HFFc6 (cell line): Measurements from ENCODE around the gene SAC3D1. TPM values are rescaled to one million over a fixed set of nuclear protein-coding genes. Genes with fewer than 3 reads are reported as not detected.

Source experiments
- DNase-seq: peaks from one replicate; pipeline ENCODE4 v3.0.0-alpha.2; 2018
- H3K27ac Mint-ChIP-seq: 2 replicates; pipeline ENCODE4 v1.8.0; 2020; ENCODE audit warnings: mild to moderate bottlenecking, mixed read lengths
- H3K27me3 Mint-ChIP-seq: 2 replicates; pipeline ENCODE4 v1.8.0; 2021; ENCODE audit warnings: mild to moderate bottlenecking, moderate library complexity, mixed read lengths; ENCODE audit not compliant: insufficient read depth
- H3K36me3 Mint-ChIP-seq: 2 replicates; pipeline ENCODE4 v1.8.0; 2021; ENCODE audit warnings: low read depth, mixed read lengths
- H3K4me1 Mint-ChIP-seq: 2 replicates; pipeline ENCODE4 v1.8.0; 2020; ENCODE audit warnings: low read depth, mixed read lengths
- H3K4me3 Mint-ChIP-seq: 2 replicates; pipeline ENCODE4 v1.8.0; 2020; ENCODE audit warnings: mild to moderate bottlenecking, moderate library complexity, mixed read lengths
- H3K9me3 Mint-ChIP-seq: 2 replicates; pipeline ENCODE4 v1.8.0; 2020; ENCODE audit warnings: mild to moderate bottlenecking, mixed read lengths
- CTCF ChIP-seq: fragments of 200-600 bp; sonication (generic); IDR thresholded peaks from 2 replicates; pipeline ENCODE4 v1.5.0; 2021; ENCODE audit warnings: antibody characterized with exemption, mild to moderate bottlenecking
- total RNA-seq, 6 experiments: library from RNA; stranded (reverse); fragmentation: NEBNext Ultra II Directional; extraction: Animal tissue kit (Norgen Biotek cat#: 25700); gene quantifications; 2 replicates in 1 of 6; 3 replicates in 5 of 6; pipeline ENCODE4 v1.2.3, GENCODE V29; 2021

Gene SAC3D1
- total RNA-seq, 6 experiments from 2014 or later = 15.3 to 21.5 (median 18.0) TPM

DNA sequence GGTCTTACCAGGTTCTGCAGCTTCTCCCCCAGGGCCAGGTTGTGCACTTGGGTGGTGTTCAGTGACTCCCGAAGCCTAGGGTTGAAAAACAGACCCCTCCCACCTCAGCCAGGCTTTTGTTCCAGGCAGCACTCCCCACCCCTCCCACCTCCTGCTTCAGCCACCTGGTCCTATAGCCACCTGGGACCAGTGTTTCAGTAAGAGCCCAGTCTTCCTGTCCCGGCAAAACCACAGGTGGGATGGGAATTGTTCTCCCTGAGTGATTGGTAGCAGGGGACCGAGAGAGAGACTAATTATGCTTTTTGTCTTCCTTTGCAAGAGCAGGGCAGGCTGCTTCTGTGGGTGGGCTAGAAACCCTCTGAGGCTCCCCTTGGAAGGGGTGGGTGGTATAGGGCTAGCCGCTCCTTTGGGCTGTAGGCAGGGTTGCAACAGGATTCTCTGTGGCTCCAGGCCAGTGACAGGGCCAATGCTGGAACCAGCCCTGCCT lies 25.8 kb downstream of the SAC3D1 start:
- Mint-ChIP-seq H3K9me3 (no peaks in the 10 kb centered on the region), H3K4me1 (no peaks in the 10 kb centered on the region), H3K4me3 (no peak overlapping the region), H3K36me3 (no peaks in the 10 kb centered on the region), H3K27me3 (no peaks in the 10 kb centered on the region; the same call in 1 of the 2 replicates), H3K27ac (no peak overlapping the region)
- no peak for DNase-seq
- no peak for TF ChIP-seq CTCF

- Mint-ChIP-seq H3K27ac (no peak overlapping the region), H3K4me1 (no peaks in the 10 kb centered on the region), H3K9me3 (no peaks in the 10 kb centered on the region), H3K27me3 (no peaks in the 10 kb centered on the region; the same call in 1 of the 2 replicates), H3K4me3 (no peak overlapping the region), H3K36me3 (no peaks in the 10 kb centered on the region)
- no peak for DNase-seq
- TF ChIP-seq CTCF = no peak
Measured at GRCh38 chr11:65067446-65067845, 26.4 kb downstream of the SAC3D1 start.

DNA sequence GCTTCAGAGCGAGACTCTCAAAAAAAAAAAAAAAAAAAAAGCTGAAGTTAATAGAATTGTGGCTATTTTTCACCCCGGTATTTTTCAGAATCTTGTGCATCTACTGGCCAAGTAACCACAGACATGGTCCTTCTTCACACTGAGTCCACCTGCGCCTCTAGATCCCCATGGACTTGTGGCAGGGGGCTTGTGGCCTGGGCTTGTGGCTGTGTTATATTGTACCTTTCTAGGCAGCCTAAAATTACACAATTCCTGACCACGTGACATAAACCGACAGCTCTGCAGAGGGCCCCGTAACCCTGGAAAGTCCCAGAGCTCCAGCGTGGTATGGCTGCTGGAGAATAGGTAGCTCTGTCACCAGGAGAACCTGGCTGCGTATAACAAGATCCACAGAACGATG lies 28.2 kb downstream of the SAC3D1 start:
- DNase-seq = no peak
- H3K27me3 Mint-ChIP-seq = peaks cover 2% of the 10 kb centered on the region; the same call in 1 of the 2 replicates
- no peaks in the 10 kb centered on the region for H3K4me1 Mint-ChIP-seq
- no peaks in the 10 kb centered on the region for H3K9me3 Mint-ChIP-seq
- H3K27ac Mint-ChIP-seq = no peak overlapping the region
- no peak for TF ChIP-seq CTCF
- H3K36me3 Mint-ChIP-seq = no peaks in the 10 kb centered on the region
- H3K4me3 Mint-ChIP-seq = no peak overlapping the region

GRCh38 chr11:65071907-65072630 lies 31.1 kb downstream of the SAC3D1 start:
- Mint-ChIP-seq H3K9me3 (no peaks in the 10 kb centered on the region), H3K36me3 (peaks cover 4% of the 10 kb centered on the region; the same call in 1 of the 2 replicates), H3K27ac (no peak overlapping the region), H3K27me3 (peaks cover 2% of the 10 kb centered on the region; the same call in 1 of the 2 replicates), H3K4me3 (no peak overlapping the region), H3K4me1 (no peaks in the 10 kb centered on the region)
- TF ChIP-seq CTCF = peak; percentile 12; the same call in 1 of the 2 replicates
- DNase-seq = no peak

DNA sequence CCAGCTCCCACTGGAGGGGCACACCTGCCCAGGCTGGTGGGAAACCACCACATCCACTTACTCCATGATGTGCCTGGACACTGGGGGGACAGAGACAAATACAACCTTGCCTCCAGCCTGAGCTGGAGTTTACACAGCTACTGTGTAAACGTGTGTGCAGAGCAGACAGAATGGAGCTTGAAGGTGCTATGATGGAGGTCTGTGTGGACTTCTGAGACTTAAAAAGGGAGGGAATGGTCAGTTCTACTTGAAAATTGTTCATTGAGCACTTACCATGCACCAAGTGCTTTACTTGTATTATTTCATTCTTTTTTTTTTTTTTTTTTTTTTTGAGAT lies 31.6 kb downstream of the SAC3D1 start:
- no peak for TF ChIP-seq CTCF
- Mint-ChIP-seq H3K9me3 (no peaks in the 10 kb centered on the region), H3K4me3 (no peak overlapping the region), H3K27ac (no peak overlapping the region), H3K36me3 (peaks cover 8% of the 10 kb centered on the region; the same call in 1 of the 2 replicates), H3K27me3 (peaks cover 2% of the 10 kb centered on the region; the same call in 1 of the 2 replicates), H3K4me1 (peaks cover 3% of the 10 kb centered on the region; the same call in 1 of the 2 replicates)
- DNase-seq = no peak
